K562 (cell line): ENCODE results near the gene NEU3. TPM values are rescaled to one million over a fixed set of nuclear protein-coding genes. Genes with fewer than 3 reads are reported as not detected.

Experiments used
- CHAMP1 ChIP-seq: fragments of 450-650 bp; IDR thresholded peaks from 2 replicates; pipeline ENCODE4 v1.6.1; 2016; ENCODE audit warnings: mild to moderate bottlenecking
- CREB5 ChIP-seq: fragments of 250-450 bp; sonication (Bioruptor Pico); IDR thresholded peaks from 2 replicates; pipeline ENCODE4 v1.5.0; 2020; ENCODE audit warnings: mild to moderate bottlenecking
- DLX4 ChIP-seq: fragments of 250-450 bp; sonication (Bioruptor Pico); IDR thresholded peaks from 2 replicates; pipeline ENCODE4 v1.6.1; 2021; ENCODE audit warnings: mild to moderate bottlenecking
- GABPB2 ChIP-seq: fragments of 250-450 bp; sonication (Bioruptor Pico); conservative IDR thresholded peaks from 2 replicates; pipeline ENCODE4 v1.5.1; 2021; ENCODE audit warnings: mild to moderate bottlenecking
- GATA2 ChIP-seq: sonication (generic); formaldehyde crosslinking; IDR thresholded peaks from 2 replicates; pipeline ENCODE4 v1.4.0; 2020; ENCODE audit warnings: mild to moderate bottlenecking, missing genetic modification reagents
- GMEB1 ChIP-seq: fragments of 250-450 bp; sonication (Bioruptor Pico); IDR thresholded peaks from 2 replicates; pipeline ENCODE4 v1.4.0; 2020; ENCODE audit warnings: mild to moderate bottlenecking
- POLR2H ChIP-seq: IDR thresholded peaks from 2 replicates; pipeline ENCODE4 v1.6.1; 2016; ENCODE audit warnings: missing genetic modification characterization, low read depth, mild to moderate bottlenecking, control low read depth, missing compliant biosample characterization, moderate library complexity
- PYGO2 ChIP-seq: fragments of 450-650 bp; IDR thresholded peaks from 2 replicates; pipeline ENCODE4 v1.6.1; 2016; ENCODE audit warnings: mild to moderate bottlenecking, missing genetic modification characterization, moderate library complexity, missing compliant biosample characterization
- TEAD1 ChIP-seq, 2 experiments: fragments of 450-650 bp in 1 of 2; sonication (generic) in 1 of 2; formaldehyde crosslinking; IDR thresholded peaks; 2 replicates each; pipeline versions ENCODE4 v1.4.0 to v1.8.0; 2020 to 2022; ENCODE audit warnings: mild to moderate bottlenecking in 2 of 2, missing genetic modification reagents in 1 of 2
- ZBTB17 ChIP-seq: fragments of 450-650 bp; formaldehyde crosslinking; IDR thresholded peaks from 2 replicates; pipeline ENCODE4 v1.4.0; 2020; ENCODE audit warnings: mild to moderate bottlenecking
- ZBTB26 ChIP-seq: fragments of 450-650 bp; formaldehyde crosslinking; IDR thresholded peaks from 2 replicates; pipeline ENCODE4 v1.4.0; 2022; ENCODE audit warnings: missing genetic modification characterization
- ZNF140 ChIP-seq: fragments of 250-450 bp; sonication (Bioruptor Pico); IDR thresholded peaks from 2 replicates; pipeline ENCODE4 v1.8.0; 2021; ENCODE audit warnings: moderate library complexity, mild to moderate bottlenecking, inconsistent platforms
- ZNF280B ChIP-seq: fragments of 250-450 bp; sonication (Bioruptor Pico); IDR thresholded peaks from 2 replicates; pipeline ENCODE4 v1.5.1; 2021; ENCODE audit warnings: mild to moderate bottlenecking
- ZNF76 ChIP-seq: fragments of 250-450 bp; sonication (Bioruptor Pico); IDR thresholded peaks from 2 replicates; pipeline ENCODE4 v1.4.0; 2020; ENCODE audit warnings: mild to moderate bottlenecking, moderate library complexity, borderline replicate concordance
- ZSCAN29 ChIP-seq: fragments of 450-650 bp; IDR thresholded peaks from 2 replicates; pipeline ENCODE4 v1.6.1; 2017
- polyA plus RNA-seq, 8 experiments: library from polyadenylated mRNA; depleted of rRNA in 4 of 8; stranded (reverse) in 5 of 8; unstranded in 3 of 8; fragments of >200 nt; fragmentation: Nextera tagmentation in 2 of 8; fragmentation: Illumina TruSeq in 1 of 8; extraction: Ambion mirVana in 2 of 8; extraction: Trizol in 1 of 8; gene quantifications; 2 replicates each; pipeline versions ENCODE4 v1.2.1 to v1.2.3, GENCODE V29; 2011 to 2014; ENCODE audit warnings: inconsistent platforms in 1 of 8, missing spikeins in 1 of 8
- total RNA-seq, 7 experiments: library from RNA; depleted of rRNA in 6 of 7; stranded (reverse); fragments of >200 nt in 6 of 7; fragmentation: Illumina TruSeq in 2 of 7; extraction: Trizol in 2 of 7; gene quantifications; 2 replicates each; pipeline versions ENCODE4 v1.2.1 to v1.2.3, GENCODE V29; 2011 to 2021; ENCODE audit warnings: low replicate concordance in 1 of 7
- TF ChIP-seq, protein P1 (sequence below): IDR thresholded peaks from 2 replicates; pipeline ENCODE4 v1.6.1; 2014; ENCODE audit warnings: antibody characterized with exemption

The NEU3 gene
- total and polyA plus RNA-seq, 9 of the 15 experiments (the other 6 are each of a cell fraction or from before 2014, with no cell fraction given): 6.2 to 41.3 (median 31.1) TPM

- TF ChIP-seq CREB5 (no peak), GABPB2 (CRISPR knock-in tag) (no peak), CHAMP1 (no peak), GMEB1 (CRISPR knock-in tag) (no peak), TEAD1 (CRISPR knock-in tag; IDR thresholded peaks at IDR 0.05) (no peak), ZNF76 (no peak; the same call in 1 of the 2 replicates), ZSCAN29 (no peak), PYGO2 (tag) (no peak), ZNF140 (CRISPR knock-in tag) (no peak), GATA2 (CRISPR knock-in tag) (no peak), ZBTB26 (CRISPR knock-in tag) (no peak), ZNF280B (CRISPR knock-in tag) (no peak), POLR2H (tag) (no peak), ZBTB17 (CRISPR knock-in tag) (no peak), DLX4 (no peak)
- TF ChIP-seq, protein P1, sequence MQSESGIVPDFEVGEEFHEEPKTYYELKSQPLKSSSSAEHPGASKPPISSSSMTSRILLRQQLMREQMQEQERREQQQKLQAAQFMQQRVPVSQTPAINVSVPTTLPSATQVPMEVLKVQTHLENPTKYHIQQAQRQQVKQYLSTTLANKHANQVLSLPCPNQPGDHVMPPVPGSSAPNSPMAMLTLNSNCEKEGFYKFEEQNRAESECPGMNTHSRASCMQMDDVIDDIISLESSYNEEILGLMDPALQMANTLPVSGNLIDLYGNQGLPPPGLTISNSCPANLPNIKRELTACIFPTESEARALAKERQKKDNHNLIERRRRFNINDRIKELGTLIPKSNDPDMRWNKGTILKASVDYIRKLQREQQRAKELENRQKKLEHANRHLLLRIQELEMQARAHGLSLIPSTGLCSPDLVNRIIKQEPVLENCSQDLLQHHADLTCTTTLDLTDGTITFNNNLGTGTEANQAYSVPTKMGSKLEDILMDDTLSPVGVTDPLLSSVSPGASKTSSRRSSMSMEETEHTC: no peak
Measured at GRCh38 chr11:75029836-75030631, 41.3 kb downstream of the NEU3 start (continued).
